ENCODE measurements around the gene HOGA1.

DNA sequence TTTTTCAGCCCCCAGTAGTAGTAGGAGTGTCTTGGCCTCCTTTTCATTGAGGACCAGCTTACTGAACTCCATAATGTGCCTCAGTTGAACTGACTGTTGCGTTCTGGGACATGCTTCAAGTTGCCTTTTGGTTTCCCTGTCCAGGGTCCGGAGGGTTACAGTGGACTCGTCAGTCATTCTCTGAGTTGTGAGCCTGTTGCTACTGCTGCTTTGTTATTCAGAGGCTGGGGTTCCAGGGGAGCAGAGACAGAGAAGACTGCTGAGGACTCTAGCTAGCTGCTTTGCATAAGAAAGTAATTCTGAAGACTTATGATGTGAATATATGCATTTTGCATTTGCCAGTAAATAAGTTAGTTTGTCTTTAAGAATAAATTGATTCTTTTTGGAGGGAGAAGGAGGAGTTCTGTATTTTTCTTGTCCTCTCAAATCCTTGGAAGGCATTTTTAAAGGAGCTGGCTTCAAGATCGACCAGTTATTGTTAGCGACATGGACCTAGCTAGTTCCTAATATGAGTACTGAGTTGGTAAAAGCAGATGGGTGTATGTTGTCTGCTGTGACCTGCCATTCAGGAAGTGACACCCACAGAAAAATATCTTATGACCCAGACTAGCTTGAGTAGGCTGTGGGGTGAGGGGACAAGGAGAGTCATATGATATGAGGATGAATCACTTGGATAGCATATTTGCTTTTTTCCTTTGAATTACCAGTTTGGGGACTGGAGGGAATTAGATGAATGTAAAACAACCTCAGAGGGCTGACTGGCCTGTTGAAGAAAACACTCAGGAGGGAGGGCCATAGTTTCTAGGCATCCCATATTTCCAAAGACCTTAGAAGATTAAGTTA lies 64.6 kb downstream of the HOGA1 start:
- TF ChIP-seq, protein P1, sequence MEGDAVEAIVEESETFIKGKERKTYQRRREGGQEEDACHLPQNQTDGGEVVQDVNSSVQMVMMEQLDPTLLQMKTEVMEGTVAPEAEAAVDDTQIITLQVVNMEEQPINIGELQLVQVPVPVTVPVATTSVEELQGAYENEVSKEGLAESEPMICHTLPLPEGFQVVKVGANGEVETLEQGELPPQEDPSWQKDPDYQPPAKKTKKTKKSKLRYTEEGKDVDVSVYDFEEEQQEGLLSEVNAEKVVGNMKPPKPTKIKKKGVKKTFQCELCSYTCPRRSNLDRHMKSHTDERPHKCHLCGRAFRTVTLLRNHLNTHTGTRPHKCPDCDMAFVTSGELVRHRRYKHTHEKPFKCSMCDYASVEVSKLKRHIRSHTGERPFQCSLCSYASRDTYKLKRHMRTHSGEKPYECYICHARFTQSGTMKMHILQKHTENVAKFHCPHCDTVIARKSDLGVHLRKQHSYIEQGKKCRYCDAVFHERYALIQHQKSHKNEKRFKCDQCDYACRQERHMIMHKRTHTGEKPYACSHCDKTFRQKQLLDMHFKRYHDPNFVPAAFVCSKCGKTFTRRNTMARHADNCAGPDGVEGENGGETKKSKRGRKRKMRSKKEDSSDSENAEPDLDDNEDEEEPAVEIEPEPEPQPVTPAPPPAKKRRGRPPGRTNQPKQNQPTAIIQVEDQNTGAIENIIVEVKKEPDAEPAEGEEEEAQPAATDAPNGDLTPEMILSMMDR (IDR thresholded peaks at IDR 0.05), result no peak
- TF ChIP-seq POLR2A (IDR thresholded peaks at IDR 0.05), result no peak
